ENCODE results near the gene DRD1. TPM values are rescaled to one million over a fixed set of nuclear protein-coding genes. Genes with fewer than 3 reads are reported as not detected.
"Not testable (repeated sequence)": the region's sequence is repeated elsewhere in the genome, so short reads cannot be mapped to it uniquely, and the experiment has no call there.

Gene DRD1
- total RNA-seq, 4 donors from 2014 or later: 0.13 TPM; not detected in 3

DNA sequence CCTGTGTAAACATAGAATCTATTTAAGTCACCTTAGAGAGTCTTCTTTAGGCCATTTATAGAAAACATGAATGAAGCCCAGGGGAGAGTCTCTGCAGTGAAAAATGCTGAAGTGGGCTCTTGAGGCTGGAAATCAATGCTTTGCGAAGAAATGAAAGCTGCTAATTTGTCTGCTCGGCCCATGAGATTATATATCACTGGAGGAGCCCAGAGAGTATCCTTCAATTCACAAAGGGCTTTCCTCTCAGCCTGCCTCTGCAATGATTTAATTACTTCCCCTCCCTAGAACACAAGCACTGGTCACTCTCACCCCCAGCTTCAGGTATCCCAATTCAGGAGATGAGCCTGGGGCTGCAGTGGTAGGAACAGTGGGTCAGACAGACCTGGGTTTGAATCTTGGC is 8.2 kb upstream of the DRD1 start:
- Histone ChIP-seq H3K36me3 (no peaks in the 10 kb centered on the region), H3K9me3 (no peaks in the 10 kb centered on the region), H3K4me3 (no peak overlapping the region), H3K27ac (no peak overlapping the region), H3K27me3 (peaks cover 65% of the 10 kb centered on the region), H3K4me1 (no peaks in the 10 kb centered on the region)
- TF ChIP-seq POLR2AphosphoS5 (IDR thresholded peaks at IDR 0.05): no peak
- TF ChIP-seq POLR2A (IDR thresholded peaks at IDR 0.05): no peak
- no peak for TF ChIP-seq EP300 (IDR thresholded peaks at IDR 0.05)
- no peak for ATAC-seq
- 49 to 72% methylated on average over 2 of the region's 2 CpGs for WGBS, 2 donors (ENCODE audit: low coverage in 1 of 2)

DNA sequence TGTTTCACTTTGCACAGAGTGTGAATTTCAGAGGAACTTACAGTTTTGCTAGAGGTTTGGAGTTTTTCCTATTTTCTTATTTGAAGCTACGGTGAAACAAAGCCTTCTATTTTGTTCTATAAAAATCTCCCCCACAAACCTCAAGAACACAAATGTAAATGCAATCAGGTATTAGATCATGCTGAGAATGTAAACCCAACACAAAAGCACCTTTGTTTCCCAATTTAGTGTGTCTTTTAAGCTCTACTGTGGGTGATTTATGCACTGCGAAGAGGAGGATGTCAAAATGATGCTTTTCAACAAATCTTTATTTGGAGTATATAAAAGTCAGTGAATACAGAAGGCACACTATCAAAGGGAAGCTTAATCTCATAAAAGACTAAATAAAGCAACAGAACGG is 4.3 kb upstream of the DRD1 start:
- H3K27ac ChIP-seq: no peak overlapping the region
- ATAC-seq: no peak
- 17 to 26% methylated on average over 3 of the region's 3 CpGs for WGBS, 2 donors (ENCODE audit: low coverage in 1 of 2)
- TF ChIP-seq POLR2A (IDR thresholded peaks at IDR 0.05): no peak
- no peaks in the 10 kb centered on the region for H3K36me3 ChIP-seq
- H3K4me1 ChIP-seq: peaks cover 0 to 19% (median 11%) of the 10 kb centered on the region in 3 donors
- peaks cover 74% of the 10 kb centered on the region for H3K27me3 ChIP-seq
- no peaks in the 10 kb centered on the region for H3K9me3 ChIP-seq
- no peak overlapping the region for H3K4me3 ChIP-seq

DNA sequence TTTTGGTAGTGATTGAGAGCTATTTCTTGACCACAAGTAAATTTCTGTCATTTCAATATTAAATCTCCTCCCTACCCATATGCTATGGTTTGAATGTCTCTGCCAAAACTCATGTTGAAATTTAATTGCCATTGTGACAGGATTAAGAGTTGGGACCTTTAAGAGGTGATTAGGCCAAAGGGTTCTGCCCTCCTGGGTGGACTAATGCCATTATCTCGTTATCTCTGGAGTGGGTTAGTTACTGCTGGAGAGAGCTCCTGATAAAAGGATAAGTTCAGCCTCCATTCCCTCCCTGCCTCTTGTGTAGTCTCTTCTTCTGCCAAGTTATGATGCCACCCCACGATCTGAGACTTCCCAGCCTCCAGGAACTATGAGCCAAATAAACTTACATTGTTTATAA is 3.6 kb upstream of the DRD1 start:
- Histone ChIP-seq H3K36me3 (no peaks in the 10 kb centered on the region), H3K4me1 (peaks cover 0 to 19% (median 11%) of the 10 kb centered on the region in 3 donors), H3K27me3 (peaks cover 74% of the 10 kb centered on the region), H3K27ac (no peak overlapping the region), H3K9me3 (no peaks in the 10 kb centered on the region), H3K4me3 (no peak overlapping the region)
- TF ChIP-seq, protein P1, sequence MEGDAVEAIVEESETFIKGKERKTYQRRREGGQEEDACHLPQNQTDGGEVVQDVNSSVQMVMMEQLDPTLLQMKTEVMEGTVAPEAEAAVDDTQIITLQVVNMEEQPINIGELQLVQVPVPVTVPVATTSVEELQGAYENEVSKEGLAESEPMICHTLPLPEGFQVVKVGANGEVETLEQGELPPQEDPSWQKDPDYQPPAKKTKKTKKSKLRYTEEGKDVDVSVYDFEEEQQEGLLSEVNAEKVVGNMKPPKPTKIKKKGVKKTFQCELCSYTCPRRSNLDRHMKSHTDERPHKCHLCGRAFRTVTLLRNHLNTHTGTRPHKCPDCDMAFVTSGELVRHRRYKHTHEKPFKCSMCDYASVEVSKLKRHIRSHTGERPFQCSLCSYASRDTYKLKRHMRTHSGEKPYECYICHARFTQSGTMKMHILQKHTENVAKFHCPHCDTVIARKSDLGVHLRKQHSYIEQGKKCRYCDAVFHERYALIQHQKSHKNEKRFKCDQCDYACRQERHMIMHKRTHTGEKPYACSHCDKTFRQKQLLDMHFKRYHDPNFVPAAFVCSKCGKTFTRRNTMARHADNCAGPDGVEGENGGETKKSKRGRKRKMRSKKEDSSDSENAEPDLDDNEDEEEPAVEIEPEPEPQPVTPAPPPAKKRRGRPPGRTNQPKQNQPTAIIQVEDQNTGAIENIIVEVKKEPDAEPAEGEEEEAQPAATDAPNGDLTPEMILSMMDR (IDR thresholded peaks at IDR 0.05): no peak
- TF ChIP-seq POLR2AphosphoS5 (IDR thresholded peaks at IDR 0.05) (no peak), EP300 (IDR thresholded peaks at IDR 0.05) (no peak), POLR2A (IDR thresholded peaks at IDR 0.05) (no peak)
- 0 to 42% methylated on average over 2 of the region's 2 CpGs for WGBS, 2 donors (ENCODE audit: low coverage in 1 of 2)
- no peak for ATAC-seq

DNA sequence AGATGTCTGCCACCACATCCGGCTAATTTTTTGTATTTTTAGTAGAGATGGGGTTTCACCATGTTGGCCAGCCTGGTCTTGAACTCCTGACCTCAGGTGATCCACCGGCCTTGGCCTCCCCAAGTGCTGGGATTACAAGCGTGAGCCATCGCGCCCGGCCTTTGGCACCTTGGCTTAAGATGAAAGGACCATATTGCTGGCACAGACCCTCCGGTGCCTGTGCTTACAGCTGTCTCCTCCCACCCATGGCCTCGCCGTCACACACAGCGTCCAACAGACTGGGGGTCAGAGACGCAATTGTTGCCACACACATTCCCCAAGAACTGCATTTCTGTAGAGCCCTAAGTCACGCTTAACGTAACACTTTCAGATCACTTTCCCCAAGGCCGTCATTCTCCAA is 2.4 kb upstream of the DRD1 start:
- peaks cover 0 to 19% (median 11%) of the 10 kb centered on the region in 3 donors for H3K4me1 ChIP-seq
- WGBS, 2 donors (ENCODE audit: low coverage in 1 of 2): 50 to 83% methylated on average over 2 to 10 of the region's 14 CpGs
- peaks cover 77% of the 10 kb centered on the region for H3K27me3 ChIP-seq
- H3K27ac ChIP-seq, H3K4me3 ChIP-seq, ATAC-seq, H3K36me3 ChIP-seq, H3K9me3 ChIP-seq: not testable (repeated sequence)

DNA sequence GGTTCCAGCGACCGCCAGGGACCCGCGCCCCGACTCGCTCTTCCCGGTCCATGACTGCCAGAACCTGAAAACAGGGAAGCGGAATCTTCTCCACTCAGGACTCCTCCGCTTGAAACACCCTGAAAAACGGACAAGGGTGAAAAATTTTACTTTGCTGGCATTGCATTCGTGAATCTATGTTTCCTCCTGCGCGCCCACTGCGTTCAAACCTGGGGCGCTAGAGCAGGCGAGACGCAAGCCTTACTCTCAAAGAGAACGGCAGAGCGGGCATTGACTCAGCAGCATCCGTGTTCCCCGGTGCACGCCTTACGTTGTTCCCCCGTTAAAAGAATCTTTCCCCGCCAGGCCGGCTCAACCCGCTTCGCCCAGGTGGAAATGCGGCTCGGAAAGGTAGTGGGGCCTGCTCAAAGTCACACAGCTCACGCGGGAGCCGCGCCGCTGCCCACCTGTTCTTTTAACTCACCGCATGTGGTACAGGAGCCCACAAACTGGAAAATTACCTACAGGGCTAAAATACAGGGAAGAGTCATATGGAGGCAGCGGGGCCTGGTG is 999 bp upstream of the DRD1 start:
- no peak overlapping the region for H3K27ac ChIP-seq
- peaks cover 0 to 19% (median 11%) of the 10 kb centered on the region in 3 donors for H3K4me1 ChIP-seq
- no peaks in the 10 kb centered on the region for H3K36me3 ChIP-seq
- no peak for ATAC-seq
- TF ChIP-seq POLR2AphosphoS5 (IDR thresholded peaks at IDR 0.05) (no peak), EP300 (IDR thresholded peaks at IDR 0.05) (no peak), POLR2A (IDR thresholded peaks at IDR 0.05) (no peak)
- TF ChIP-seq, protein P1 (IDR thresholded peaks at IDR 0.05): no peak
- H3K9me3 ChIP-seq: no peaks in the 10 kb centered on the region
- 22% methylated on average over 14 of the region's 37 CpGs; no CpG with 5 or more reads in 1 of the 2 donors for WGBS, 2 donors (ENCODE audit: low coverage in 1 of 2)
- H3K27me3 ChIP-seq: peaks cover 74% of the 10 kb centered on the region
- peak overlapping the region in 1 of 2 donors; percentile 40 for H3K4me3 ChIP-seq

DNA sequence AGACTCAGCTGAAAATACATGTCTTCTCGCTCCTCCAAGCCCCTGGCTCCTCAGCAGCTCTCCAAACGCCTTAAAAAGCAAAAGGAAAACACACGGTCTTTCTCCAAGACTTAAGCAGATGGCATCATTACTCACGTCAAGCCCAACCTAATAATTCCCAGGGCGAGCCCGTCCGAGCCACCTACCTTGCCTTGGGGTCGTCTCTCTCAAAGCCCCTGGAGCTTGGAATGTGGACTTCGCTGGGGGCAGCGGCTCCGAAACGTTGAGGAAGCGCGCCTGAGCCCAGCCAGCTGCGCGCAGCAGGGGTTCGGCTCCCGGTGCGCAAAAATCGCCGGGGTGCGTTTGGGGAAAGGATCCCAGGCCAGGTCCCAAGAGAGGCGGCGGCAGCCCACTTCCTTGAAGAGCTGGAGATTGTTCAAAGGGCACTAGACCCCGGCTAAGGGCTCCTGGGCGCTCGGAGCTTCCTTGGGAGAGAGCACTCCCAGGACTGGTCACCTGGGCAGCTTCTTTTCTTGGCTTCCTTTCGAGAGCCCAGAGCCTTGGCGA is 395 bp downstream of the DRD1 start:
- Histone ChIP-seq H3K27ac (peak overlapping the region in 1 of 4 donors; percentile 4), H3K9me3 (no peaks in the 10 kb centered on the region), H3K27me3 (peaks cover 64% of the 10 kb centered on the region), H3K36me3 (no peaks in the 10 kb centered on the region), H3K4me3 (peak overlapping the region in 1 of 2 donors; percentile 40), H3K4me1 (peaks cover 0 to 19% (median 11%) of the 10 kb centered on the region in 3 donors)
- 0% methylated on average over 2 to 6 of the region's 29 CpGs for WGBS, 2 donors (ENCODE audit: low coverage in 1 of 2)
- TF ChIP-seq, protein P1 (IDR thresholded peaks at IDR 0.05): no peak
- no peak for TF ChIP-seq POLR2AphosphoS5 (IDR thresholded peaks at IDR 0.05)
- no peak for TF ChIP-seq POLR2A (IDR thresholded peaks at IDR 0.05)
- TF ChIP-seq EP300 (IDR thresholded peaks at IDR 0.05): no peak
- no peak for ATAC-seq

Data from gastroesophageal sphincter (tissue), 4 donors.